ENCODE data around the gene KIF9.
"Not testable (repeated sequence)": the region's sequence is repeated elsewhere in the genome, so short reads cannot be mapped to it uniquely, and the experiment has no call there.

The KIF9 gene

GRCh38 chr3:47313341-47314055, 30.9 kb upstream of the KIF9 start:
- Histone ChIP-seq H3K27me3 (ENCODE audit: insufficient read depth, poor library complexity, severe bottlenecking) (no peaks in the 10 kb centered on the region), H3K27ac (replicated peaks) (no peak overlapping the region), H3K4me3 (replicated peaks; ENCODE audit: insufficient read depth, low read length) (no peak overlapping the region)
- no peak for DNase-seq (ENCODE audit: low read depth in 1 of 2, low spot score in 1 of 2)
- TF ChIP-seq POLR2AphosphoS5 (IDR thresholded peaks at IDR 0.05; ENCODE audit: low read depth) (no peak), CTCF (IDR thresholded peaks at IDR 0.05; ENCODE audit: insufficient read depth, low read length) (no peak), GABPA (IDR thresholded peaks at IDR 0.05; ENCODE audit: low read depth) (no peak)

GRCh38 chr3:47310391-47310790, 27.8 kb upstream of the KIF9 start:
- no peaks in the 10 kb centered on the region for H3K27me3 ChIP-seq (ENCODE audit: insufficient read depth, poor library complexity, severe bottlenecking)
- no peak for TF ChIP-seq REST (IDR thresholded peaks at IDR 0.05; ENCODE audit: insufficient replicate concordance, low read depth)
- no peak for TF ChIP-seq CTCF (IDR thresholded peaks at IDR 0.05; ENCODE audit: insufficient read depth, low read length)
- TF ChIP-seq SPI1 (IDR thresholded peaks at IDR 0.05; ENCODE audit: borderline replicate concordance, low read depth): no peak
- no peak for TF ChIP-seq GABPA (IDR thresholded peaks at IDR 0.05; ENCODE audit: low read depth)
- no peak for TF ChIP-seq POLR2AphosphoS5 (IDR thresholded peaks at IDR 0.05; ENCODE audit: low read depth)
- H3K4me3 ChIP-seq (replicated peaks; ENCODE audit: insufficient read depth, low read length): no peak overlapping the region
- no peak for DNase-seq (ENCODE audit: low read depth in 1 of 2, low spot score in 1 of 2)
- no peak overlapping the region for H3K27ac ChIP-seq (replicated peaks)

GRCh38 chr3:47309231-47309630, 26.6 kb upstream of the KIF9 start:
- not testable (repeated sequence) for H3K27me3 ChIP-seq (ENCODE audit: insufficient read depth, poor library complexity, severe bottlenecking); H3K4me3 ChIP-seq (replicated peaks; ENCODE audit: insufficient read depth, low read length); H3K27ac ChIP-seq (replicated peaks); DNase-seq (ENCODE audit: low read depth in 1 of 2, low spot score in 1 of 2)

- Histone ChIP-seq H3K27me3 (ENCODE audit: insufficient read depth, poor library complexity, severe bottlenecking) (no peaks in the 10 kb centered on the region), H3K4me3 (replicated peaks; ENCODE audit: insufficient read depth, low read length) (no peak overlapping the region), H3K27ac (replicated peaks) (no peak overlapping the region)
- TF ChIP-seq REST (IDR thresholded peaks at IDR 0.05; ENCODE audit: insufficient replicate concordance, low read depth) (no peak), CTCF (IDR thresholded peaks at IDR 0.05; ENCODE audit: insufficient read depth, low read length) (no peak), GABPA (IDR thresholded peaks at IDR 0.05; ENCODE audit: low read depth) (no peak), SPI1 (IDR thresholded peaks at IDR 0.05; ENCODE audit: borderline replicate concordance, low read depth) (no peak), POLR2AphosphoS5 (IDR thresholded peaks at IDR 0.05; ENCODE audit: low read depth) (no peak)
- no peak for DNase-seq (ENCODE audit: low read depth in 1 of 2, low spot score in 1 of 2)
Observed at GRCh38 chr3:47306022-47306421, 23.4 kb upstream of the KIF9 start.
